CD1c-positive myeloid dendritic cell (primary cell): ENCODE results near the gene B3GNT3.
A peak's percentile ranks its signal among the peaks of the same experiment; 100 is the strongest.

Source experiments
- DNase-seq: peaks from one replicate; pipeline ENCODE4 v3.0.0-alpha.2; 2016; ENCODE audit errors: extremely low spot score

B3GNT3 gene

DNA sequence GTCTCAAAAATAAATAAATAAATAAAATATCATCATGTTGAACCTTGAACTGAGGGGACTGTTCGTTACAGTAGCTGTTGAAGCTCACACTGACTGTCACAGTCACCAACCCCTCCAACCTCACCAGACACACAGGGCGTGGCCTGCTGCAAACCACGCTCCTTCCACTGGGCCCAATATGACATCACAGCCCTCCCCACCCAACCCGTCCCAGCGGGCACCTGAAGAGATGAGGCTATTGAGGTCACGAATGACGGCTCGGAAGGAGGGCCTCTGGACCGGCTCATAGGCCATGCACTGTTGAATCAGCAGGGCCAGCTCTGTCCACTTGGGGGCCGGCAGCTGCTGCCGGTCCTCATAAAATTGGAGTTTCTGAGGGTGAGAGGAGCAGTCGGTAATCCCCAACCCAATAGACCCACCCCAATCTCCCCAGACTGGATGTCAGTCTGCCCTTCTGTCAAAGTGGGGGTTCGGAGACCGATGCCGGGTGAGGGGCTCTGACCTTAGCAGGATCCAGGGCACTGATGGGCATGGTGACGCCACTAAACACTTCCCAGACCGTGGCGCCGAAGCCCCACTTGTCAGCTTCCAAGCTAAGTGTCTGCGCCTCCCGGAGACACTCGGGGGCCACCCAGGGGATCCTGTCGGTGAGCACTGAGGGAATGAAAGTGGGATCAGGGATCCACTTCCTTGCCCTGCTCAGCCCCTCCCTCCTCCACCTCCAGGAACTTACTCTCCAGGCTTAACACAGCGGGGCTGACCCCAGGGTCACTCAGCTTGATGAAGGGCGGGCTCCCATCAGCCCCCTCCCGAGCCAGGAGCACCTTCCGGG is 39.6 kb downstream of the B3GNT3 start:
- DNase-seq: no peak

- no peak for DNase-seq
Observed at GRCh38 chr19:17835182-17836006, 40.5 kb downstream of the B3GNT3 start.

DNA sequence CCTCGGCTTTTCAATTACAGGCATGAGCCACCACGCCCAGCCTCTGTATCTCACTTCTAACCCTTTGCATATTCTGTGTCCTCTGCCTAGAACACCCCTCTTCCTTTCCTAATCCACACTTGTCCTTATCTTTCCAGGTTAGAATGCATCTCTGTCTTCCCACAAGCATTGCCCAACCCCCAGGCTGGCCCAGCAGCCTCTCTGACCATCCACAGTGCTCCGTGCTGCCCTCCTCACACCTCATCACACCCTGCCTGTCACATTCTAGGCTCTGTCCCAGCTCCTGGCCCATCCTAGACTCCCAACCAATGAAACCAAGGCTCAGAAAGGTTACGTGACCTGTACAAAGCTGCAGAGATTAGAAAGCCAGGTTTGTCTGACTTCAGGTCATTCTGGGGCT is 41.6 kb downstream of the B3GNT3 start:
- DNase-seq: no peak

GRCh38 chr19:17837972-17838371 is 43.0 kb downstream of the B3GNT3 start:
- DNase-seq: no peak

GRCh38 chr19:17840019-17840418 is 45.1 kb downstream of the B3GNT3 start:
- no peak for DNase-seq

DNA sequence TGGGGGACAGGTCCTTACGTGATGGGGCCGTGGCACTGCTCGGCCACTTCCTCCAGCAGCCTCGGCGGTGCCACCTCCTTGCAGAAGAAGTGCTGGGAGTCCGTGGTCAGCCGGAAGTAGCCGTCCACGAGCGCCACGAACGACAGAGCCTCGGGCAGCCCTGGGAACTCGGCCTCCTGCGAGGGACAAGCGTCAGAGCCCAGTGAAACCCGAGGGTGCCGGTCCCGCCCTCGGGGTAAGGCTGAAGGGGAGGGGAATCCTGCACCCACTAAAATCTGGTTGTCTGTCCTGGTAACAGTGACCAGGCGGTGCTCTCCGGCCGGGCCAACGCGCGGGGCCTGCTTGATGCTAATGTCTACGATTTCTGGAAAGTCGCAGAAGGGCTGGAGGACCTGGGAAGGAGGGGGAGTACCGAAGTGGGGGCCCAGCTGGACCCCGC is 46.5 kb downstream of the B3GNT3 start:
- no peak for DNase-seq

GRCh38 chr19:17841810-17842662 is 47.1 kb downstream of the B3GNT3 start:
- peak; percentile 28 for DNase-seq

DNA sequence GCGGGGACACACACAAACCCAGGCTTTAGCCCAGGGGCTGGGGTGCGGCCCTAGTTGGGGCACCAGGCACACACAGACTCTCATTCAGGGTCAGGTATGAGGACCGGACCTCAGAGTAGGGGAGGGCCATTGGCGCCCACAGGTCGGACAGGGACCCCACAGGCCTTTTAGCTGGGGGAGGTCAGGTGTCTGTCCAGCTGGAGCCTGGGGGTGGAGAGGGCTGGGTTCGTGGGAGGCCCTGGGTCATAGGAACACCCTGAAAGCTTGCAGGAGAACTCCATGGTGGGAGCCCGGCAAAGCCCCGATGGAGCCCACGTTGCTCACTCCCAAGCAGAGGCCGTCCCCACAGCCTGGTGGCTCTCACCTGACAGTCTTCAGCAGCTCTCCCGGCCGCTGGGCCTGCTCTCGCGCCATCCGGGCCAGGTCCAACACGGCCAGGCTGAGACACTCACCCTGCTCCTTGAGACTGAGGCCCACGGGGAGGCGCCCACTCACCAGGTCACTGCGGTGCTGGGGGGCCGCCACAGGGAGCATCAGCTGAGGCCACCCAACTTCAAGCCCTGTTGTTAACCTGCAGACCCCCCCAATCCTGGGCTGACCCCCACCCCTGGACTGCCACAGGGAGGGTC is 47.8 kb downstream of the B3GNT3 start:
- DNase-seq: no peak

- DNase-seq: peak; percentile 31
Observed at GRCh38 chr19:17843292-17843827, 48.4 kb downstream of the B3GNT3 start.

- DNase-seq: no peak
Observed at GRCh38 chr19:17843908-17844490, 49.1 kb downstream of the B3GNT3 start.

- peak; percentile 15 for DNase-seq
Observed at GRCh38 chr19:17846146-17846545, 51.2 kb downstream of the B3GNT3 start.

- peak; percentile 61 for DNase-seq
Observed at GRCh38 chr19:17847538-17848366, 52.8 kb downstream of the B3GNT3 start, which contains the start of gene JAK3. TSS of gene JAK3 (minus strand) at chr19:17847982. CDS start at chr19:17844417, 3,565 bp downstream.

DNA sequence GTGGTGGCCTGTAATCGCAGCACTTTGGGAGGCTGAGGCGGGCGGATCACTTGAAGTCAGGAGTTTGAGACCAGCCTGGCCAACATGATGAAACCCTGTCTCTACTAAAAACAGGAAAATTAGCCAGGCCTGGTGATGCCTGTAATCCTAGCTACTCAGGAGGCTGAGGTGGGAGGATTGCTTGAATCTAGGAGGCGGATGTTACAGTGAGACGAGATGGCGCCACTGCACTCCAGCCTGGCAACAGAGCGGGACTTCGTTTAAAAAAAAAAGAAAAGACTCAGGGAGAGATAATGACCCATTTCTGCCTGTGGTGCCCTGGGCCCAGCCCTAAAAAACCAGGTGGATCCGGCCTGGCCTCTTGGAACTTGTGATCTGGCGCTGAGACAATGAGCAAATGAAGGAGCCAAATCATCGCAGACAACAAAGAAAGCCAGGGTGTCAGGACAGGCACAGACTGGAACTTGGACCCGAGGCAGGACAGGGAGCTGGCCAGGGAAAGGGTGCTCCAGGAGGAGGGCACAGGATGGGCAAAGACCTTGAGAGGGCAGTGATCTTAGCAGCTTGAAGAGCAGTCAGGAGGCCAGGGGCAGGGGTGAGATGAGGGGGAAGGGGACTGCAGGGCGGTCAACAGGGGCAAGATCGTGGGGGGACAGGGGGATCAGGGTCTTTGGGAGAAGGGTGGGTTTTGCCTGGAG is 53.8 kb downstream of the B3GNT3 start:
- no peak for DNase-seq

- no peak for DNase-seq
Observed at GRCh38 chr19:17854061-17854460, 59.1 kb downstream of the B3GNT3 start.

DNA sequence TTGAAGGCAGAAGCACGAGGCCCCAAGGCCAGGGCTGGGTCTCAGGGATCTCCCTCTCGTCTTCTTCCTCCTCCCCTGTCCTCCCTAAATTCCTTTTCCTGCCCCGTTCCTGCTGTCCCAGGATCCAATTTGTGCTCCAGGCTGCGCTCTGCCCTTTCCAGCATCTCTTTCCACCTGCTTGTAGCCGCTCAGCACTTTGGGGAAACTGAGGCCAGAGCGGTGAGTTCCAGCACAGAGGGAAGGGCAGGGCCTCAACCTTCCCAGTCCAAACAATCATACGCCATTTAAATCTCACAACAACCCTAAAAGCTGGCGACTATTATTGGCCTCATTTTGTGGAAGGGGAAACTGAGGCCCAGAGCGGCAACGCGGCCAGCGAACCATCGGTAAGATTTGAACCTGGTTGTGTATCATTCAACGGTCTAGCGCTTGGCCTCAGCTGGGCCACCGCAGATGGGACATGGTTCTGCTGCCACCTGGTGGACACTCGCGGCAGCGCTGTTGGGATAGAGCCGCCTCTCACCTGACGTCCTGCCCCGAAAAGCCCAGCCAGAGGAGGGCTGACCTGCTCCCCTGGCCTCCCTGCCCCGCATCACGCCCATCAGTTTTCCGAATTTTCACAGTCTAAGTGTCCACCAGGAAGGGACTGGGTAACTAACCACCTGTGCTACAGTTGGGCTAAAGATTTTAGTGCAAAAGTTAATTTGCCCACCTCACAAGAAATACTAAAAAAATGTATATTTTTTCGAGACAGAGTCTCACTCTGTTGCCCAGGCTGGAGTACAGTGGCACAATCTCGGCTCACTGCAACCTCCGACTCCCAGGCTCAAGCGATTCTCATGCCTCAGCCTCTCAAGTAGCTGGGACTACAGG is 60.6 kb downstream of the B3GNT3 start:
- DNase-seq: peak; percentile 89

- peak; percentile 100 for DNase-seq
Observed at GRCh38 chr19:17859533-17860330, 64.8 kb downstream of the B3GNT3 start, which contains the start of gene RPL18A. TSS of gene RPL18A (plus strand) at chr19:17859910. CDS start at chr19:17859957, 47 bp downstream.

DNA sequence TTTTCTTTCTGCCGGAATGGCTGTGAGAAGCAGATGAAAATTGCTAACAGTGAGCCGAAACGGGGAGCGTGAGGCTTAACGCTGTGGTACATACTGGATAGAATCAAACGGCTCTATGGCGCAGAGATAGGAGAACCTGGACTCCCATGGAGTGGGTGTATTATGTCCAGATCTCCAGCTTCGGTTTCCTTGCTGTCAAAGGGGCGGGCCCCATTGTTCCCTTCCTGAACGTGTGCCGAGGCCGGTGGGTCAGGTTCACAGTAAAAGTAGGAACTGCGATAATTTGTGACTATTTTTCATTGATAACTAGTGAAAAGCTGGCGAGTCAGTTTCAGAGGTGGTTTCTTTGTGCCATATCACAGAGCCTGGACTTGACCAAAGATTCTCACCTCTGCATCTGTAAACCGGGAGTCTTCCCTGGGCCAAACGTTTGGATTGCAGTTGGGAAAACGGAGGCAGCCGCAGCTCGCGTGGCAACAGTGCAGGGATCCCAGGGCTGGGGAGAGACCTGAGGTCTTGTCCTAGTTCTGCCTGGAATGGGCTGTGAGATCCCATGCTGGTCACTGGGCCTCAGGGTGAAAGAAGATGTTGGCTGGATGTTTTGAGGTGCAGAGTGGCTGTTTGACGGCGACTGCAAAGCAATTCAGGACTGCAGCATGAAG is 65.5 kb downstream of the B3GNT3 start:
- DNase-seq: peak; percentile 53
